HG03064 (cell line): Measurements from ENCODE around the gene CREB1.

ENCODE experiments used
- ATAC-seq: cut with Tn5 transposase; IDR thresholded peaks from one replicate; pipeline ENCODE4 v1.9.1; 2021; ENCODE audit warnings: low read depth; ENCODE audit not compliant: unreplicated experiment

CREB1 gene

GRCh38 chr2:207539470-207539869 lies 9.7 kb downstream of the CREB1 start:
- ATAC-seq, result no peak

GRCh38 chr2:207540431-207540830 lies 10.7 kb downstream of the CREB1 start:
- ATAC-seq, result no peak

GRCh38 chr2:207541933-207542332 lies 12.2 kb downstream of the CREB1 start:
- ATAC-seq, result no peak

GRCh38 chr2:207543272-207543671 lies 13.5 kb downstream of the CREB1 start:
- ATAC-seq, result no peak

GRCh38 chr2:207546822-207547221 lies 17.1 kb downstream of the CREB1 start:
- no peak for ATAC-seq

DNA sequence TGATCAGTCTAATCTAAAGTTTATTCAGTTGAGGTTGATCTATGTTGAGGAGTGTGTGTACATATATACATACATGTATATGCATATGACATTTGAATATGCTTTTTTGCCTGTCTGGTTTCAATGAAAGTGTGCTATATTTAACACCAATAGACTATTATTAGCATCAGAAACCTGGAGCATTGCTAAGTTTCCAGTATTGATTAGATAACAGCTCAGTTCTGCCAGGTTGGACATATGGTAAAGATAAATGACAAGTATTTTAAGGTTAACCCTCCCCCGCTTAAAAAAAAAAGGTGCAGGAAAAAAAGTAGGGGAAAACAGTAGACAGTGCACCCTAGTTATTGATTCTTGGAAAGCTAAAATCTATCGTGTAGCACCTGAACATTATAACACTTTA lies 19.4 kb downstream of the CREB1 start:
- ATAC-seq, result no peak

GRCh38 chr2:207558079-207558491 lies 28.3 kb downstream of the CREB1 start:
- ATAC-seq, result no peak

GRCh38 chr2:207561386-207562080 lies 31.8 kb downstream of the CREB1 start:
- no peak for ATAC-seq

- no peak for ATAC-seq
These were observed 36.2 kb downstream of the CREB1 start for GRCh38 chr2:207565736-207566500.

GRCh38 chr2:207567671-207568070 lies 37.9 kb downstream of the CREB1 start:
- no peak for ATAC-seq

DNA sequence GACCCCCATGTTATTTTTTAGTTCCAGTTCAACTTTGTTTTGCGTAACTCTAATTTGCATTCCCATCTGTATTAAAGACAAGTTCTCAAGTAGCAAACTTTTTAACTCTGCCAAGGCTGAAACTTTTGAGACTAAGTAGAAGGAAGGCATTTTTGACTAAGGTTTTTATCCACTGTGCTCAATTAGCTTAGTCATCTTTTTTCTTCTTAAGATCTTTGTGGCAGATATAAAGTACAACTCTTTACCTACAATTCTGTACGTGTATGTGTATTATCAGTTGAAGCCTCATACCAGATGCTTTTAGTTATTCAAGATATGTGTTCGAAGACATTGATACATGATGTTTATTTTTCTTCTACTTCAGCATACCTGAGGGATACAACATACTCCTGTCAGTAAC lies 41.6 kb downstream of the CREB1 start:
- ATAC-seq, result no peak

DNA sequence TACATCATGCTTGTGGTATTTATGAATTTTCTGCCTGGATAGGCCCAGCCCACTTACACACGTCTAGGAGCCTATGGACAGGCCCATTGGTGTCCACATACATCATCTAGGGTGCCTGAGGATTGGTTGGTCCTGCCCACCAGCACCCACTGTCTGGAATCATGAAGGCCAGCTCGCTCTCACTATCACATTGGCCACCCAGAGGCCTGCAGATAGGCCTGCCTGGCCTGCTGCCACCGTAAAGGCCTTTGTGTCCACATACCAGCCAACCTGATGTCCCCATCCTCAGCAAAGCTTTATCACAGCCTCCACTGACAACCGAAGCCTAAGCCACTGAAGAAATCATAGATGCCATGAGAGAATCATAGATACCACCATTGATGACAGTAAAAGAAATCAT lies 55.2 kb downstream of the CREB1 start:
- no peak for ATAC-seq

DNA sequence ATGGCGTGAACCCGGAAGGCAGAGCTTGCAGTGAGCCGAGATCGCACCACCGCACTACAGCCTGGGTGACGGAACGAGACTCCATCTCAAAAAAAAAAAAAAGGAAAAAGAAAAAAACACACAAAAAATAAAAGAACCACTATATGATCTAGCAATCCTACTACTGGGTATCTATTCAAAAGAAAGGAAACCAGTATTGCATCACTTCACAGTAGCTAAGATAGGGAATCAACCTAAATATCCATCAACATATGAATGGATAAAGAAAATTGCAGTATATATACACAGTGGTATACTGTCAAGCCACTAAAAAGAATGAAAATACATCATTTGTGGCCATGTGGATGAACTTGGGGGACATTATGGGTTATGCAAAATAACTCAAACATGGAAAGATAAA lies 57.5 kb downstream of the CREB1 start:
- ATAC-seq, result no peak

DNA sequence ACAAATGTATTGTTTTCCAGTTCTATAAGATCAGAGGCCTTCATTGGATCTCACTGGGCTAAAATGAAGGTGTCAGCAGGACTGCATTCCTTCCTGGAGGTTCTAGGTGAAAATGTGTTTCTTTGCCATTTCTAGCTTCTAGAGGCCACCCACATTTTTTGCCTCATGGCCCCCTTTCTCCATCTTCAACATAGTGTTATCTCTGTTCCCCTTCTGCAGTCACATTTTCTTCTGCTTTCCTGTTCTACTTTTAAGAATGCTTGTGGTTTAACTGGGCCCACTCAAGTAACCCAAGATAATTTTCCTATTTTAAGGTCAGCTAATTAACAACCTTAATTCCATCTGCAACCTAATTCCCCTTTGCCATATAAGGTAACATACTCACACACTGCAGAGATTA lies 59.4 kb downstream of the CREB1 start:
- ATAC-seq, result no peak

DNA sequence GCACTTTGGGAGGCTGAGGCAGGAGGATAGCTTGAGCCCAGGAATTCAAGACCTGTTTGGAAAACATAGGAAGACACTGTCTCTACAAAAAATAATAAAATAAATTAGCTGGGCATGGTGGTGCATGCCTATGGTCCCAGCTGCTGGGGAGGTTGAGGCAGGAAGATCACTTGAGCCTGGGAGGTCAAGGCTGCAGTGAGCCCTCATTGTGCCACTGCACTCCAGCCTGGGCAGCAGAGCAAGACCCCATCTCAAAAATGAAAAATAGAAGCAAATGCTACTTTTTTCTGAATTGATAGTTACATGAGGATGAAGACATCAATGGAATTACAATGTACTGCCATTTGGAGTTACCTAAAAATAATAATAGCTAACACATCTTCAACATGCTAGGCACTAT lies 63.5 kb downstream of the CREB1 start:
- ATAC-seq, result no peak

DNA sequence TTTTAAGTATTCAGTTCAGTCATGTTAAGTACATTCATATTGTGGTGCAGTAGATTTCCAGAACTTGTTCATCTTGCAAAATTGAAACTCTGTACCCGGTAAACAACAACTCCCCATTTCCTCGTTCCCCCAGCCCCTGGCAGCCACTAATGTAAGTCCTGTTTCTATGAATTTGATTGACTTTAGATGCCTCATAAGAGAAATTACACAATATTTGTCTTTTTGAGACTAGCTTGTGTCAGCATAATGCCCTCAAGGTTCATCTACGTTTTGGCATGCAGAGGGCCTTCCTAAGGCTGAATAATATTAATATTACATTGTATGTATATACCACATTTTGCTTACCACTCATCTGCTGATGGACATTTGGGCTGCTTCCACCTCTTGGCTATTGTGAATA lies 64.5 kb downstream of the CREB1 start:
- ATAC-seq, result no peak

DNA sequence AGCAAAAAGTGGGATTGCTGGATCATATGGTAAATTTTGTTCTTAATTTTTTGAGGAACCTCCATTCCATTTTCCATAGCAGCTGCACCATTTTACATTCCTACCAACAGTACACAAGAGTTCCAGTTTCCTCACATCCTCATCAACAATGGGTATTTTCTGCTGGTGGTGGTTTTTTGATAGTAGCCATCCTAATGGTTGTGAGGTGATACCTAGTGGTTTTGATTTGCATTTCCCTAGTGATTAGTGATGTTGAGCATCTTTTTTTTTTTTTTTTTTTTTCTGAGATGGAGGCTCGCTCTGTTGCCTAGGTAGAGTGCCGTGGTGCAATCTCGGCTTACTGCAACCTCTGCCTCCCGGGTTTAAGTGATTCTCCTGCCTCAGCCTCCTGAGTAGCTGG lies 65.0 kb downstream of the CREB1 start:
- no peak for ATAC-seq

- no peak for ATAC-seq
These were observed 69.9 kb downstream of the CREB1 start for GRCh38 chr2:207599636-207600035.

DNA sequence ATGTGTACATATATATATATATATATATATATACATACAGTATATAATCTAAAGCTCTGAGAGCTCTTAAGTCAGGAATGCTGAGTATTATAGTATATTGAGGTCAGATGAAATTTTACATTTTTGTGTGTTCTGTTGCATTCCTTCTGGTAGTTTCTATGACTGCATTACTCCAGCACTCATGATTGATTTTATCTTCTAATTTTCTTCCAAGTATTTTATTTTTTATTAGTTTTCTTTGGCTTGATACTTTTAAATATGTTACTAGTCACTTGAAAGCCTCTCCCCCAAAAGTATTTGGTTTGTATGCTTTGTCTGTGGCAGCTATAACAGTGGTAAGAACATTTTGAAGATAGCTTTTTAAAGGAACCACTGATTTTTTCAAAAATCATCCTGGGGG lies 70.5 kb downstream of the CREB1 start:
- ATAC-seq, result no peak

- no peak for ATAC-seq
These were observed 72.0 kb downstream of the CREB1 start for GRCh38 chr2:207601774-207602173.

- no peak for ATAC-seq
These were observed 73.7 kb downstream of the CREB1 start for GRCh38 chr2:207603486-207603885.

DNA sequence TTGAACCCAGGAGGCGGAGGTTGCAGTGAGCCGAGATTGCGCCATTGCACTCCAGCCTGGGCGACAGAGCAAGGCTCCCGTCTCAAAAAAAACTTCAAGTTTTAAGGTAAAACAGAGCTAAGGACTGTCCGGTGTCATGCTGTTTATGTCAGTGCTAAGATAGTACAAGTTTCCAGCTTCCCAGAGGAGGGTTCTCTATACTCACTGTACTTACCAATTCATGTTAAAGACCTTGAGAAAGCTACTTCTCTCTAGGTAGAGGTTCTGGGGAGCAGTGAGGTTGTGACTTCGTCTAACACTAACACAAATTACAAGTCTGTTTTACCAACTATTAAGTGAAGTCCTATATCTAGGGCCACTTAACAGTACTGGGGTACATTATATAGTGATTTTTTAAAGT lies 76.6 kb downstream of the CREB1 start:
- no peak for ATAC-seq
